Fibroblast of lung (primary cell): ENCODE results near the gene AP3S1. TPM values are rescaled to one million over a fixed set of nuclear protein-coding genes. Genes with fewer than 3 reads are reported as not detected.

ENCODE experiments used
- DNase-seq, 2 donors: peaks; one replicate each; pipeline versions ENCODE4 v3.0.0 to v3.0.0-alpha.2; 2010; ENCODE audit warnings: low read depth in 2 of 2
- H2AFZ ChIP-seq: 2 replicates; pipeline ENCODE4 v1.5.1; 2012; ENCODE audit warnings: low read length, control low read depth, inconsistent platforms
- H3K27ac ChIP-seq: 2 replicates; pipeline ENCODE4 v1.5.1; 2011; ENCODE audit warnings: low read length, control low read depth; ENCODE audit not compliant: insufficient read depth
- H3K27me3 ChIP-seq: 2 replicates; pipeline ENCODE4 v1.5.1; 2011; ENCODE audit warnings: mild to moderate bottlenecking, low read length; ENCODE audit not compliant: control insufficient read depth, insufficient read depth
- H3K36me3 ChIP-seq: 2 replicates; pipeline ENCODE4 v1.5.1; 2011; ENCODE audit warnings: low read length; ENCODE audit not compliant: control insufficient read depth, insufficient read depth
- H3K4me1 ChIP-seq: 2 replicates; pipeline ENCODE4 v1.5.1; 2011; ENCODE audit warnings: low read length; ENCODE audit not compliant: control insufficient read depth, insufficient read depth; ENCODE audit errors: extremely low read depth
- H3K4me2 ChIP-seq: 2 replicates; pipeline ENCODE4 v1.5.1; 2011; ENCODE audit warnings: low read length, control low read depth; ENCODE audit not compliant: insufficient read depth; ENCODE audit errors: extremely low read depth
- H3K4me3 ChIP-seq, 4 experiments: fragments of 200-600 bp in 1 of 4; sonication (generic) in 1 of 4; replicated peaks in 1 of 4; 2 replicates each; pipeline ENCODE4 v1.5.1; 2011 to 2016; ENCODE audit warnings: low read length in 4 of 4, low read depth in 3 of 4, mild to moderate bottlenecking in 3 of 4, control low read depth in 2 of 4, inconsistent platforms in 1 of 4, mixed read lengths in 1 of 4; ENCODE audit not compliant: insufficient read depth in 1 of 4; ENCODE audit errors: control extremely low read depth in 1 of 4
- H3K79me2 ChIP-seq: 2 replicates; pipeline ENCODE4 v1.5.1; 2012; ENCODE audit warnings: mild to moderate bottlenecking, low read length, inconsistent platforms; ENCODE audit not compliant: control insufficient read depth, insufficient read depth
- H3K9ac ChIP-seq: 2 replicates; pipeline ENCODE4 v1.5.1; 2011; ENCODE audit warnings: mild to moderate bottlenecking, low read length, control low read depth; ENCODE audit not compliant: insufficient read depth
- H3K9me3 ChIP-seq: 2 replicates; pipeline ENCODE4 v1.5.1; 2012; ENCODE audit warnings: low read depth, low read length; ENCODE audit not compliant: control insufficient read depth, insufficient read depth
- H4K20me1 ChIP-seq: 2 replicates; pipeline ENCODE4 v1.5.1; 2011; ENCODE audit warnings: low read length; ENCODE audit not compliant: control insufficient read depth, insufficient read depth; ENCODE audit errors: extremely low read depth
- CTCF ChIP-seq, 2 donors: IDR thresholded peaks in 1 of 2; conservative IDR thresholded peaks in 1 of 2; 1 replicate in 1 of 2; 2 replicates in 1 of 2; pipeline ENCODE4 v1.5.1; 2011 to 2012; ENCODE audit warnings: low read length in 2 of 2, control low read depth in 1 of 2, inconsistent platforms in 1 of 2, low read depth in 1 of 2, mild to moderate bottlenecking in 1 of 2
- EZH2 ChIP-seq: IDR thresholded peaks from 2 replicates; pipeline ENCODE4 v1.5.1; 2012; ENCODE audit warnings: low read length, control low read depth, mild to moderate bottlenecking; ENCODE audit errors: missing control alignments
- polyA plus RNA-seq, 2 donors: library from polyadenylated mRNA; depleted of rRNA in 1 of 2; stranded (reverse) in 1 of 2; unstranded in 1 of 2; fragments of >200 nt; gene quantifications; 2 replicates each; pipeline ENCODE4 v1.2.1, GENCODE V29; 2011 to 2012; ENCODE audit warnings: missing spikeins in 1 of 2
- total RNA-seq: library from RNA; depleted of rRNA; stranded (reverse); fragments of >200 nt; gene quantifications from 2 replicates; pipeline ENCODE4 v1.2.1, GENCODE V29; 2014

The AP3S1 gene
- total and polyA plus RNA-seq, 2 donors (not counting 1 experiment from before 2014, with no cell fraction given): 86.7 to 165 TPM

- H3K27ac ChIP-seq: no peak overlapping the region
- no peak overlapping the region for H3K4me3 ChIP-seq
- H3K4me1 ChIP-seq: peaks cover 2% of the 10 kb centered on the region
- no peaks in the 10 kb centered on the region for H3K27me3 ChIP-seq
- no peaks in the 10 kb centered on the region for H4K20me1 ChIP-seq
- TF ChIP-seq EZH2: no peak
- TF ChIP-seq CTCF (conservative IDR thresholded peaks at IDR 0.05 in 1 of 2, IDR thresholded peaks at IDR 0.05 in 1 of 2; ENCODE audit: low read depth in 1 of 2, low read length in 2 of 2): no peak
- DNase-seq: peak; percentile 17 to 58
- H2AFZ ChIP-seq: no peak overlapping the region
- no peaks in the 10 kb centered on the region for H3K9me3 ChIP-seq
- peaks cover 64% of the 10 kb centered on the region for H3K79me2 ChIP-seq
- no peak overlapping the region for H3K9ac ChIP-seq
- no peak overlapping the region for H3K4me2 ChIP-seq
- no peaks in the 10 kb centered on the region for H3K36me3 ChIP-seq
These were observed 16.1 kb downstream of the AP3S1 start for GRCh38 chr5:115857626-115858349.

DNA sequence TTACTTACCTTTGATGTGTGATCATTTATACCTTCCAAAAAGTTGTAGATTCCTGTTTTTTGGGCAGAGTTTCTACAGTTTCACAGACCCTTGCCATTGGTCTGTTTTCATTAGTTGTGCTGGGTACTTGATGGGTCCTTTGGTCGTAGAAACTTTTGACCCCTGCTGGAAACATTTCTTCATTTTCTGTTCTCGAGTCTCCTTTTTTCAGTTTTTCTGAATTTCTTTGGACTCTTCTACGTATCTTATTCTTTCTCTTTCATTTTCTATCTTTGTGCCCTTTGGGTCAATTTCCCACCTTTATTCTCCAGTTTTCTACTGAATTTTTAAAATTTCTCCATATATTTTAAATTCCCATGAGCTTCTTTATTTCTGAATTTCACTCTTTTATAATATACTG, 16.7 kb downstream of the AP3S1 start:
- no peak overlapping the region for H3K4me3 ChIP-seq
- no peaks in the 10 kb centered on the region for H4K20me1 ChIP-seq
- no peaks in the 10 kb centered on the region for H3K36me3 ChIP-seq
- no peak overlapping the region for H2AFZ ChIP-seq
- no peaks in the 10 kb centered on the region for H3K27me3 ChIP-seq
- peaks cover 59% of the 10 kb centered on the region for H3K79me2 ChIP-seq
- no peak for DNase-seq
- H3K4me2 ChIP-seq: no peak overlapping the region
- peaks cover 2% of the 10 kb centered on the region for H3K4me1 ChIP-seq
- no peaks in the 10 kb centered on the region for H3K9me3 ChIP-seq
- TF ChIP-seq EZH2 (no peak), CTCF (conservative IDR thresholded peaks at IDR 0.05 in 1 of 2, IDR thresholded peaks at IDR 0.05 in 1 of 2; ENCODE audit: low read depth in 1 of 2, low read length in 2 of 2) (no peak)
- H3K27ac ChIP-seq: no peak overlapping the region
- H3K9ac ChIP-seq: no peak overlapping the region

DNA sequence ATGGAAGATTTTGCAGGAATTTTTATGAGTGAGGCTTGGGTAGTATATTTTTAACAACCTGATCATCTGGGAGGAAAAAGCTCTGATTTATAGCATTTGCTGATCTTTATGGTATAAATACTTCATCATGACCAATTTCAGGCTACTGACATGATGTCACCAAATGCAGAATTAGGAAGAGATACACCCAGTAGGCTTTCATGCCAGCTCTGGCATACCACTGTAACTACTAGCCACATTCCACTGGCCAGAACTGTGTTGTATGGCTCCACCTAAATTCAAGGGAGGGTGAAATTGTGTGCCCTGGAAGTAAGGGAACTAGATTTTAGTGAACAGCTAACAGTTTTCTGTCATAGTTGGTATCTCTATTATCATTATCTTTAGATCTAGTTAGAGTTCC, 17.6 kb downstream of the AP3S1 start:
- H3K79me2 ChIP-seq: peaks cover 52% of the 10 kb centered on the region
- DNase-seq: peak in 1 of 2 donors; percentile 32

More for the DNA sequence above, 17.6 kb downstream of the AP3S1 start:
- Histone ChIP-seq H3K4me2 (no peak overlapping the region), H3K9me3 (no peaks in the 10 kb centered on the region), H3K4me1 (peaks cover 2% of the 10 kb centered on the region), H3K9ac (no peak overlapping the region), H3K36me3 (no peaks in the 10 kb centered on the region), H3K27ac (no peak overlapping the region), H3K27me3 (no peaks in the 10 kb centered on the region), H2AFZ (no peak overlapping the region), H3K4me3 (no peak overlapping the region), H4K20me1 (no peaks in the 10 kb centered on the region)
- TF ChIP-seq EZH2 (no peak), CTCF (conservative IDR thresholded peaks at IDR 0.05 in 1 of 2, IDR thresholded peaks at IDR 0.05 in 1 of 2; ENCODE audit: low read depth in 1 of 2, low read length in 2 of 2) (no peak)
